Hematopoietic multipotent progenitor cell (in vitro differentiated cells): Measurements from ENCODE around the gene RPL14. TPM values are rescaled to one million over a fixed set of nuclear protein-coding genes. Genes with fewer than 3 reads are reported as not detected.
"Not testable (repeated sequence)": the region's sequence is repeated elsewhere in the genome, so short reads cannot be mapped to it uniquely, and the experiment has no call there.

Source experiments
- DNase-seq, 3 donors: peaks; one replicate each; pipeline ENCODE4 v3.0.0-alpha.2; 2011 to 2015; ENCODE audit warnings: low read depth in 2 of 3, low spot score in 2 of 3
- total RNA-seq: library from RNA; depleted of rRNA; stranded (reverse); fragments of >200 nt; gene quantifications from one replicate; pipeline ENCODE4 v1.2.3, GENCODE V29; 2012

Gene RPL14
- total RNA-seq, 1 donor = 343 TPM

DNA sequence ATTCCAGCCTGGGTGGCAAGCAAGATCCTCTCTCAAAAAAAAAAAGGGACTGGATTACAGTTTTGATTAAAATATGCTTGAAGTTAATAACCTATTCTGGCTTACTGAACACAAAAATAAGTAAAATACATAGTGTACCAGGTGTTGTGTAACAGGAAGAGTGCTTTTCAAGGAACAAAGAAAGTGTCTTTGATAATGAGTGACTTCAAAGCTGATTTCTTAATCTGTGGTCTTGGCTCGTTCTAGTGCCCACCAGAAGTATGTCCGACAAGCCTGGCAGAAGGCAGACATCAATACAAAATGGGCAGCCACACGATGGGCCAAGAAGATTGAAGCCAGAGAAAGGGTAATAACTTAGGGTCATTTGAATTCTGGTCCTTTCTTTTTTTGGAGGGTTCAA lies 4.0 kb downstream of the RPL14 start:
- no peak for DNase-seq

DNA sequence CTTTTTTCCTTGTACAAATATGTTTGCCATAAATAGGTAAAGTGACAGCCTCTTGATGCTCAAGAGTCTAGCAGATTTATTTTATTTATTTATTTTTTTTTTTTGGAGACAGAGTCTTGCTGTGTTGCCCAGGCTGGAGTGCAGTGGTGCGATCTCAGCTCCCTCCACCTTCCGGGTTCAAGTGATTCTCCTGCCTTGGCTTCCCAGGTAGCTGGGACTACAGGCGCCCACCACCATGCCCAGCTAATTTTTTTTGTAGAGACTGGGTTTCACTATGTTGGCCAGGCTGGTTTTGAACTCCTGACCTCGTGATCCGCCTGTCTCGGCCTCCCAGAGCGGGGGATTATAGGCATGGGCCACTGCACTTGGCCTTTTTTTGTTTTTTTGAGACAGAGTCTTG lies 5.7 kb downstream of the RPL14 start:
- DNase-seq = not testable (repeated sequence)

DNA sequence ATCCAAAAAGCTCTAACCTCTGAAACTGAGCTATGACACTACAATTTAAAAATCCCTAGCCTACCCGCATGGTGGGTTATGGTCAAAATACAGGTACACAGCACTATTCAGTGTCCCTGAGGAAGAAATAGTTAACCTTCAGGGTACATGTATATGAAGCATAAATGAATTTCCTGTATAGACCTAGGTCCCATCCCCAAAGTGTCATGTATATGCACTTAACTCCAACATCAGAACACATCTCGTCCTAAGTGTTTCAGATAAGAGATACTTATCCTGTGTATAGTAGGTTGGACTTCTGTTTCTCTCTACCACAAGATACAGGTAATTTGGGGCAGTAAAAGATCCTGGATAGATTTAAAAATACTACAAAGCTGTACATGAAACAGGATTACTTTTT lies 6.4 kb downstream of the RPL14 start:
- no peak for DNase-seq

DNA sequence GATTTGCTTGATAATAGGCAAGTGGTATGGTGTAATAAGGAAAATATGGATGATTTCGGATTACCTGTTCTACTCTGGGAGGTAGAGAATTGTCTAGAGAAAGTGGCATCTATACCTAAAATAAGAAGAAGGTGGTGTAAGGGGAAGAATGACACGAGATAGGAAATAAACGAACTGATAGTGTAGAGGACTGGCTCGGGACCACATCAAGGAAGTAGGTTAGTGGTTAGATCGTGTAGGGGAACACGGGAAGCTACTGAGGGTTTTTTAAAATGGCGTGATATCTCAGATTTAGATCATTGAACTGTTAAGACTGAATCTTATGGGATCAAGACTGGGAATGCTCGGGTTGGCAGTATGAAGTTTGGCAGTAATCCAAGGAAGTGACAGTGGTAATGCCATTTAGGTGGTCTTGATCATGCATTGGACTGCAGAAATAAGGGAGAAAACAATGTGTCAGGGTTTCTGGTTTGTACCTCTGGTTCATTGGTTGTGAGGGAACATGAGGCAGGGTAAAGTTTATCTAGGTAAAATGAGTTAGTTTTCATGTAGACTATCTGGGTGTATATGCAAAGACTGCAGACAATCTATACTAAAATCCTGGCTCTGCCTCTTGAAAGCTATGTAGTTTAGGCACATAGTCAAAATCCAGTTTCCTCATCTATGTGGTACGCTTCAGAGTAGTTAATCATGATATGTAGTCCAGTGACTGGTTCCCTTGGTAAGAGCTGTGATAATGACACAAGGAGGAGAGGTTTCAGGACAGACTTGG lies 7.4 kb downstream of the RPL14 start:
- no peak for DNase-seq

DNA sequence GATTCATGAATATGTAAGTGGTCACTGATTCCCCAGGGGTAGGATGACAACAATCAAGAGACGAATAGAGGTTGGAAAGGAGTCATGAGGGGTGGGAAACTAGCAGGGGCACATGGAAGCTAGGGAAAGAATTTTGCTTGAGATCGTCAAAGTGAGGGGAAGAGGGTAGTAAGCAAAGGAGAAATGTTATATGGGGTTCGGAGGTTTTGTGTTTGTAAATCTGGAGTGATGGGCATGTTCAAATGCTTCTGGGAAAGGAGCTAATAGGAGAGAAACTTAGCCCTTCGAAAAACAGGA lies 7.9 kb downstream of the RPL14 start:
- DNase-seq = no peak

DNA sequence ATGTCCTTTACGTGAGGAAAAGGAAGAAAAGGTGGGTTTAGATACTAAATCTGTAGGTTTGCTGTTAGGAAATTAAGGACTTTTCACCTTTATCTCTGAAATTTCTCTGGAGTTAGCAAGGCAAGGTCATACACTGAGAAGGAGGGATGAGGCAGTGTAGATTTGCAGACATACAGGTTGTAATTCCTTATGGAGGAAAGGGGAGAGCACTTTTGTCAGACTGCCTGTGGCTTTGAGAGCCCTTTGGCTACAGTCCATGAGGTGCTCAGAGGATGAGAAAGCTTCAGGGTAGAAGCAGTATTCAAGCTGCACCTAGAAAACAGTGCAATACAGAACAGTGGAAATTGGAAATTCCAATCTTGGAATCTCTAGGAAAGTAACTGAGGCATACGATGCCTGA lies 8.3 kb downstream of the RPL14 start:
- DNase-seq = no peak

DNA sequence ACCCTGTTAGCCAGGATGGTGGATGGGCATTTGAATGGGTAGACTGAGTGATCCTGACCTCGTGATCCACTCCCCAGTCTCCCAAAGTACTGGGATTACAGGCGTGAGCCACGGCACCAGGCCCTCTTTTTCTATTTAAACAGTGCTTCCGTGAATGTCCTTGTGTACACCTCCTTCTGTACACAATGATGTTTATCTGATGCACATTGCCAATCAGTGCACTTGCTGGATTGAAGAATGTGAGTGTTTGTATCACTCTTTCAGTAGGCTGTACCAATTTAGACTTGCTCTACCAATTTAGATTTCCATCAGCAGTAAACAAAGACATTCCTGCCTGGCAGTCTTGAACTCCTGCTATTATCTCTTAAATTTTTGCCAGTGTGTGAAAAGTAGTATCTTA lies 10.9 kb downstream of the RPL14 start:
- DNase-seq = no peak

DNA sequence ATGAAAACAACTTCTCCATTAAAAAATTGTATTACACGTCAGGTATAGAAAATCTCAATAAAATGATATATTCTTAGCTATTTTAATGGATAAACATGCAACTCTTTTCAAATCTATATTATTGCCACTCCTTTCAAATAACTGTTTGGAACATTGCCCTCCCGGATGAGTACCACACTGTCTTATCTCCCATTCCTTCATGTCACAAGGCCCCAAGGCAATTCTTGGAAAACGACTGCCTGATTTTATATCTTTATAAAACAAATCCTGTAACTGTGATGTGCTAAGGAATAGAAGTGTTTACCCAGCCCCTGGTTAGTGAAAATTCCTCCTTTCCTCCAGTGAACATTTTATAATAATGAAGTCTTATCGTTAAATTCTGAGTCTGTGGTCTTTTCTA lies 13.6 kb downstream of the RPL14 start:
- DNase-seq = no peak

DNA sequence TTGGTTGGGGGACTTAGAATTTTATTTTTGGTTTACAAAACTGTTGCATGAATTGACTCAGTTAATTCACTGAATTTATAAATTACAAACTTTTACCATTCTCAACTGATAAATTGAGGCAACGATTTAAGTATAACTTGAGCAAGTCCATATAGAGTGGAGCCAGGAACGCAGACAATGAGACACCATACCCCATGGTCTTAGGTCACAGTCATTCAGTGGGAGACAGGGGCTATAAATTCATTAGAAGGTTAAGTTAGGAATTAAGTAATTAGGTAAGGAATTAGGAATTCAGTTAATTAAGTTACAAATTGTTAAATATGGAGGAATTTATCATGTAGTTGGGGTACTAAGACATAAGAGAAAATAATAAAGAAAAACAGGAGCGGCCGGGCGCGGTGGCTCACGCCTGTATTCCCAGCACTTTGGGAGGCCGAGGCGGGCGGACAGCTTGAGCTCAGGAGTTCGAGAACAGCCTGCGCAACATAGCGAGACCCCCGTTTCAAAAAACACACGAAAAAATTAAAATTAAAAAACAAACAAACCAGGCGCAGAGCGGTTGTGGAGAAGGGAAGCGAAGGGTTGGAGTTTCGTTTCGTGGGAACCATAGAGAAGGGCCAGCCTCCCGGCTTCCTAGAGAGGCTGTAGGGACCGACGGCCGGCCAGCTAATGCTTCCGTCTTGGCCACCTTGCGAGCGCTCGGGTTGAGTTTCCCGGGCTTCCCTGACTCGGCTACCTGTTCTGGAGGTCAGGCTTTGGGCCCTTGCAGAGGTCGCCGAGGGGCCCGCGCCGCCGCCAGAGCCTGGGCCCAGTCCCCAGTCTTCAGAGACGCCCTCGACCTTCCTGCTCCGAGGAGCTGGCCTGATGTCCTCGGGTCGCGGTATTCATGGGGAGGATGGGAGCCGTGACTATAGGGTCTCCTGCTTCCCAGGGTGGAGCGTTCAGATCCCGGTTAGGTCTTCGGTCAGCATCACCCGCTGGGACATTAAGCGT lies 19.6 kb downstream of the RPL14 start, which contains the start of gene ZNF619:
TSS of gene ZNF619 (plus strand) at position 645 of the 993 bp plus-strand sequence. CDS start 858 bp downstream, outside the sequence.
- peak in 2 of 3 donors; percentile 73 to 77 for DNase-seq

DNA sequence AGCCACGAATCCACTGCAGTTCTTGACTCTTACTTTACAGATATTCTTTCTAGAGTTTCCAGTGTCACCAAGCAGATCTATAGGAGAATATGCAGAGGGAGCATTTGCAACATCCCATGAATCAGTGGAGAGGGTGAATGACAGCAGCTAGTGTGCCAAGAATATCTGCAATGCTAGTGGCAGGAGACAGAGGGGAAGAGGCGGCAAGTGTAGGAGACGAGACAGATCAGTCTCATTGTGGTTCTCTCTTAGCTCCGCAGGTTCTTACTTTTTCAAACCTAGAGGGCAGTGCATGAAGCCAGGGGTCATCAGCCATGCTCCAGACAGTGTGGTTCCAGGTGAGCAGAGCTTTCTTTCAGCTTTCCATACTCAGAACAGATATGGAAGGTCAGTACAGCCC lies 20.5 kb downstream of the RPL14 start:
- no peak for DNase-seq

DNA sequence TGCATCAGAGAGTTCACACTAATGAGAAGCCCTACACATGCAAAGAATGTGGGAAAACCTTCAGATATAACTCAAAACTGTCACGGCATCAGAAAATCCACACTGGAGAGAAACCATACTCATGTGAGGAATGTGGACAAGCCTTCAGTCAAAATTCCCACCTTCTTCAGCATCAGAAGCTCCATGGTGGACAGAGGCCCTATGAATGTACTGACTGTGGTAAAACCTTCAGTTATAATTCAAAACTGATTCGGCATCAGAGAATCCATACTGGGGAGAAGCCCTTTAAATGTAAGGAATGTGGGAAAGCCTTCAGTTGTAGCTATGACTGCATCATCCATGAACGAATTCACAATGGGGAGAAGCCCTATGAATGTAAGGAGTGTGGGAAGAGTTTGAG lies 30.0 kb downstream of the RPL14 start:
- DNase-seq = no peak

DNA sequence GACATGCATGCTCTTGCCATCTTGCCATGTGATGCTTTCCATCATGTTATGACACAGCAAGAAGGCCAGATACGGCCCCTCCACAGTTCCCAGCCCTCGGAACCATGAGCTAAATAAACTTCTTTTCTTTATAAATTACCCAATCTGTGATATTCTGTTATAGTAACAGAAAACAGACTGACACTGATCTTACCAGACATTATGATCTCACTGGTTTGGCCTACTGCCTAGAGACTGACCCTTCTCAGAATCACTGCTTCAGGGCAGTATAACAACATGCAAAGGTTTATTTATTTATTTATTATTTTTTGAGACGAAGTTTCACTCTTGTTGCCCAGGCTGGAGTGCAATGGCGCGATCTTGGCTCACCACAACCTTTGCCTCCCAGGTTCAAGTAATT lies 33.8 kb downstream of the RPL14 start:
- no peak for DNase-seq

DNA sequence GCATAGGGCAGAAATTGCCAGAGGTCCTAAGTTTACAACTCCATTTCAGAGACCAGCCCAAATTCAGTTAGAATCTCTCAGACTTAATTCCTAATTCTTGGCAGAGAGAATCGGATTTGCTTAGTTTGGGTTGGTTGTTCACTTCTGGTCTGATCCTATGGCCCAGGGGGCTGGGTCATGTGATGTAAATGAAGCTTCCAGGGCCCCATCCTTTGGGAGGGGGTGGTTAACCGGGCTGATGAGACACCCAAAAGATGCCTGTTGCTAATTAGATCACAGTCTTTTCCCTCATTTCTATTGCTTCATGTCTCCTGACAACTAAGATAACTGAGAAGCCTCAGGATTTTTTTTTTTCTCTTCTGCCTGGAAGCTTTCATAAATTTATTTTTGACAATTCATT lies 37.6 kb downstream of the RPL14 start:
- DNase-seq = no peak

DNA sequence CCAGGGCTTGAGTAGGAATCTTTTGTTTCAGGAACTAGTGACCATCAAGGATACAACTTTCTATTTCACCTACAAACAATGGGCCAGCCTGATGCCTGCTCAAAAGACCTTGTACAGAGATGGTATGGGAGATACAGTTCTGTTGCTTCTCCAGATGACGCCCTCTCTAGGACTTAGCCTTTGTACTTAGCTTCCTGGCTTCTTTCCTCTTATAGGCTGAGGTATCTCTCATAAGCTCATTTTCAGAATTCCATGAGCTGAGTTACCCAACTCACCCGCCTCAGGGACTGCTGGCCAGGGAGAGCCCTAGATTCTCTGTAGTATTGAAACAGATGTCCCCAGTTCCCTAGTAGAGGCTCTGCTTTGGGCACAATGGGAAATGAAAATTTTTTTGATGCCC lies 40.1 kb downstream of the RPL14 start:
- DNase-seq = no peak

DNA sequence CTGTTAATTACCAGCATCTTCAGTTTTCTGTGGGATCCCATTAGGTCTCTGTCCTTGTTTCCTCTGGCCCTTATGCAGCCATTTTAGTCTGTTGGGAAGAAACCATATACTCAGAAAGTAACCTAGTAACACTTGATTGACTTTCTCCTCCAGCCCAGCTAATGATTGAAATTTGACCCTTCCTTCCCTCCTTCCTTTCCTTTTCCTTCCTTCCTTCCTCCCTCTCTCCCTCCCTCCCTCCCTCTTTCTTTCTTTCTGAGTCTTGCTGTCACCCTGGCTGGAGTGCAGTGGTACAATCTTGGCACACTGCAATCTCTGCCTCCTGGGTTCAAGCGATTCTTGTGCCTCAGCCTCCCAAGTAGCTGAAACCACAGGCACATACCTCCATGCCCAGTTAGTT lies 42.8 kb downstream of the RPL14 start:
- DNase-seq = no peak

DNA sequence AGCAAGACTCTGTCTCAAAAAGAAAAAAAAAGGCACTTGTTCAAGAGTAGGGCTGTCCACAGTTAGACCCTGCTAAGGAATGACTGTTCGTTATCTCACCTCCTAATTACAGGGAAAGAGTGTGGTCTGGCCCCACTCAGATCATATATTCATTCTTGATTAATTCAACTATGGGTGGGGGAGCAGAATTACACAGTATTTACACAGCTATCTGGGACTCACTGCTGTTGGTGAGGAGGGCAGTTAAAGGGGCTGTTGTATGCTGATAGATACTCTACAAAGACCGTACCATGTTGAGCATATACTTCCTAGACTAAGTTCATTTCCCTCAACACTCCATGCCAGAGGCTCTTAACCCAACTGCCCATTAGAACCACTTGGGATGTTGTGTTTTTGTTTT lies 44.9 kb downstream of the RPL14 start:
- no peak for DNase-seq

DNA sequence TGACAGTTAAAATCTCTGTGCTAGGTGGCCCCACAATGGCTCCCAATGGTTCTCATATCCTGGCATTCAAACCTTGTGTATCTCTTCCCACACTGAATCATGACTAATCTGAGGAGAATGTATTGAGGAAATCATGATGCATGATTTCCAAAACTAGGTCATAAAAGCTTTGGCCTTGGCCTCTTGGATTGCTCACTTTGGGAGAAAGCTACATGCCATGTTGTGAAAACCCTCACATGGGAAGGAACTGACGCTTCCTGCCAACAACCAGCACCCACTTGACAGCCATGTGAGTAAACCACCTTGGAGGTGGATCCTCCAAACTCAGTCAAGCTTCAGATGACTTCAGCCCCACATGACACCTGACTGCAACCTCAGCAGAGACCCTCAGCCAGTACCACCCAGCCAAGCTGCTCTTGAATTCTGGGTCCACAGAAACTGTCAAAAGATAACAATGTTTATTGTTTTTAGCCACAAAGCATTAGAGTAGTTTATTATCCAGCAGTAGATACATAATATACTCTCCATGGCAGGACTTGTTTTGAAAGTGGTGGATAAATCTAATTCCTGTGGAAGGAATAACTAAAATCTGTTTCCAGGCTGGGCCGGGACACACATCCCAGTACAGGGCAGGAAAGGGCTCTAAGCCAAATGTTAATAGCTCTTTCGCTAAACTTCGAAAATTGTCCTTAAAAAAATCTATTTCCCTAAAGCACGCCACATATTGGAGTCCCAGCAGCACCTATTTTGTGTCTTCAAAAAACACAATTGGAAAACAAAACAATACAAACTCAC lies 47.7 kb downstream of the RPL14 start:
- DNase-seq = peak in 1 of 3 donors; percentile 11

DNA sequence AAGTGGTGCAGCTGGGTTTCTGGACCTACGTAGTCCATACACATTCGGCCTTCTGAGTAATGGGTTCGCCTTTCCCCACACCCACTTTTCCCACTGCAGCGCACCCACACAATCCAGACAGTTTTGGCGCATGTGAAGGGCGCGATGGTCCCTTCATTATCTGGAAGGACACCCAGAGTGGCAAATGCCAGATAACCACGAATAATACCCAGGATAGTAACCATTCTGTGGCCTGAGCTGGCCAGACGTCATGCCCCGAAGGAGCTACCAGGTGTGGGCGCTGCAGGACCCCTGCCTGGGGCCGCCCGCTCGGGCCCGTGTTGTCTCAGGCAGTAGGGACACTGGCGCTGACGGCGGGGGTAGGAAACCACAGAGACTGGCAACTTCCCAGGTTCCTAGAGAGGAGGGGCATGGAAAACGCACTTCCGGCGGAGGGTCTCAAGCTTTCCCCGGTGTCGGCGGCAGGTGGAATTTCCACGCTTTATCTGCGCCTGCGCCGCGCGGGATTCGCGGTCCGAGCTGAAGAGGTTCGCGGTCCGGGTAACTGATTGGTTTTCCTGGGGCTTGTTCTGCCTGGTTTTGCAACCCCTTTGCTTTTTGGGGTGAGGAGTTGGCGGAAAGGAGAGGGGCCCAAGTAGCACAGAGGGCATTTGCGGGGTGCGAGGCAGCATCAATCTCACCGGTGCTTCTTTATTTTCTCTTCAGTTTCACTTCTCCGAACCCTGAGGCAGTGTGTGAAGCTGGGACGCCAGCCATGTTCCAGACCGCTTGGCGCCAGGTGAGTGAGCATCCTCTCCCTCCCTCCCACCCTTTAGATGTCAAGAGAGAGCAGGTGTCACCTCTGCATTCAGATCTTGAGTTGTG lies 48.7 kb downstream of the RPL14 start, which contains the start of gene ZNF620:
TSS of gene ZNF620 (plus strand) at position 441 of the 864 bp plus-strand sequence. CDS start at position 755, 314 bp downstream.
- DNase-seq = peak; percentile 14 to 89 (median 83)

DNA sequence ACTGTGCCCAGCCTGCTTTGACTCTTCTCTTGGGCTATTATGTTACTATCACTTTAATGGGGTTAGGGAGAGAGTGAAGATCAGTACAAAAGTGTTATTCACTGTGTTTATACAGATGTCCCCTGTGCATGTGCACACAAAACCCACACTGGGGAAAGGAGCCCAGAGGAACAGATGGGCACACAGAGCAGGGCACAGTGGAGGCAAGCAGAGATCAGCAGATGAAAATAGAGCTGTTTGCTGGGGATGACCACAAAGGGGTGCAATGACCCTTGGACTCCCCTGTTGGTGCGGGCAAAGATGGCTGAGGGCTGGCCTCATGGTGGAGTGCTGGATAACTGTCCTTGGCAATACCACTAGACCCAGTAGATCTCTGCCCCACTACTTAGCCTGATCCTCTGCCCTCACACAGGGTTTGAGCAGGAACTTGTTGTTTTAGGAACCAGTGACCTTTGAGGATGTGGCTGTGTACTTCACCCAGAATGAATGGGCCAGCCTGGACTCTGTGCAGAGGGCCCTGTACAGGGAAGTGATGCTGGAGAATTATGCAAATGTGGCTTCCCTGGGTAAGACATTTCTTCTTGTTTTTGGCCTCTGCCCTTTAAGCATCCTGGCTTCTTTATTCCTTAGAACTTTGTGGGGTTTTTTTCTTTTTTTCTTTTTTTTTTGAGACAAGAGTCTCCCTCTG lies 54.0 kb downstream of the RPL14 start:
- DNase-seq = no peak
